GM12878 (cell line): ENCODE results near the gene RICTOR.

Experiments
- BMI1 ChIP-seq: fragments of 450-650 bp; IDR thresholded peaks from 2 replicates; pipeline ENCODE4 v1.6.1; 2016; ENCODE audit warnings: mild to moderate bottlenecking, moderate library complexity, borderline replicate concordance
- CREM ChIP-seq: IDR thresholded peaks from 2 replicates; pipeline ENCODE4 v1.6.1; 2014; ENCODE audit warnings: antibody characterized with exemption, low read depth
- EP300 ChIP-seq, 2 experiments: fragments of 150-350 bp in 1 of 2; IDR thresholded peaks; 2 replicates each; pipeline ENCODE4 v1.6.1; 2011 to 2012; ENCODE audit warnings: low read depth in 2 of 2, low read length in 2 of 2, borderline replicate concordance in 1 of 2, improper control_type of control experiment in 1 of 2, inconsistent platforms in 1 of 2; ENCODE audit not compliant: control insufficient read depth in 1 of 2
- EZH2 ChIP-seq: IDR thresholded peaks from 2 replicates; pipeline ENCODE4 v1.6.1; 2012; ENCODE audit warnings: low read depth, mild to moderate bottlenecking, control low read depth, inconsistent platforms, low read length, borderline replicate concordance; ENCODE audit not compliant: control insufficient read depth
- FOXM1 ChIP-seq: IDR thresholded peaks from 2 replicates; pipeline ENCODE4 v1.6.1; 2012; ENCODE audit warnings: low read depth, mild to moderate bottlenecking, inconsistent platforms, low read length, moderate library complexity
- HDAC2 ChIP-seq: fragments of 200-600 bp; sonication (generic); IDR thresholded peaks from 2 replicates; pipeline ENCODE4 v1.6.1; 2017
- JUND ChIP-seq: IDR thresholded peaks from 2 replicates; pipeline ENCODE4 v1.6.1; 2012; ENCODE audit warnings: low read depth, mild to moderate bottlenecking, low read length, improper control_type of control experiment, moderate library complexity
- POLR2A ChIP-seq: IDR thresholded peaks from 2 replicates; pipeline ENCODE4 v1.6.1; 2011; ENCODE audit warnings: low read depth, mild to moderate bottlenecking, low read length
- POLR2AphosphoS5 ChIP-seq: IDR thresholded peaks from 2 replicates; pipeline ENCODE4 v1.6.1; 2011; ENCODE audit warnings: mild to moderate bottlenecking, low read length, inconsistent platforms
- SP1 ChIP-seq: IDR thresholded peaks from one replicate; pipeline ENCODE4 v1.6.1; 2011; ENCODE audit warnings: low read depth, low read length
- ZBTB11 ChIP-seq: fragments of 450-650 bp; formaldehyde crosslinking; IDR thresholded peaks from 2 replicates; pipeline ENCODE4 v1.5.0; 2022; ENCODE audit warnings: mild to moderate bottlenecking, missing genetic modification characterization
- TF ChIP-seq, protein P1 (sequence below), 3 experiments: IDR thresholded peaks in 2 of 3; conservative IDR thresholded peaks in 1 of 3; 2 replicates each; pipeline ENCODE4 v1.5.1; 2011; ENCODE audit warnings: low read depth in 3 of 3, low read length in 3 of 3, mild to moderate bottlenecking in 3 of 3, control low read depth in 2 of 3, moderate library complexity in 2 of 3, inconsistent platforms in 1 of 3, mixed read lengths in 1 of 3; ENCODE audit not compliant: control insufficient read depth in 2 of 3, insufficient read depth in 1 of 3; ENCODE audit errors: extremely low read depth in 1 of 3
- TF ChIP-seq, protein P2 (sequence below): IDR thresholded peaks from 2 replicates; pipeline ENCODE4 v1.6.1; 2011; ENCODE audit warnings: borderline replicate concordance, low read depth, mild to moderate bottlenecking, moderate library complexity, low read length; ENCODE audit not compliant: insufficient read depth, poor library complexity, severe bottlenecking

- no peak for TF ChIP-seq HDAC2
- no peak for TF ChIP-seq EP300 (IDR thresholded peaks at IDR 0.05; ENCODE audit: borderline replicate concordance in 1 of 2, control insufficient read depth in 1 of 2, low read depth in 2 of 2, low read length in 2 of 2)
- TF ChIP-seq, protein P1, sequence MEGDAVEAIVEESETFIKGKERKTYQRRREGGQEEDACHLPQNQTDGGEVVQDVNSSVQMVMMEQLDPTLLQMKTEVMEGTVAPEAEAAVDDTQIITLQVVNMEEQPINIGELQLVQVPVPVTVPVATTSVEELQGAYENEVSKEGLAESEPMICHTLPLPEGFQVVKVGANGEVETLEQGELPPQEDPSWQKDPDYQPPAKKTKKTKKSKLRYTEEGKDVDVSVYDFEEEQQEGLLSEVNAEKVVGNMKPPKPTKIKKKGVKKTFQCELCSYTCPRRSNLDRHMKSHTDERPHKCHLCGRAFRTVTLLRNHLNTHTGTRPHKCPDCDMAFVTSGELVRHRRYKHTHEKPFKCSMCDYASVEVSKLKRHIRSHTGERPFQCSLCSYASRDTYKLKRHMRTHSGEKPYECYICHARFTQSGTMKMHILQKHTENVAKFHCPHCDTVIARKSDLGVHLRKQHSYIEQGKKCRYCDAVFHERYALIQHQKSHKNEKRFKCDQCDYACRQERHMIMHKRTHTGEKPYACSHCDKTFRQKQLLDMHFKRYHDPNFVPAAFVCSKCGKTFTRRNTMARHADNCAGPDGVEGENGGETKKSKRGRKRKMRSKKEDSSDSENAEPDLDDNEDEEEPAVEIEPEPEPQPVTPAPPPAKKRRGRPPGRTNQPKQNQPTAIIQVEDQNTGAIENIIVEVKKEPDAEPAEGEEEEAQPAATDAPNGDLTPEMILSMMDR (IDR thresholded peaks at IDR 0.05 in 2 of 3, conservative IDR thresholded peaks at IDR 0.05 in 1 of 3; ENCODE audit: control insufficient read depth in 2 of 3, extremely low read depth in 1 of 3, insufficient read depth in 1 of 3, low read depth in 3 of 3, low read length in 3 of 3), result no peak
- no peak for TF ChIP-seq POLR2AphosphoS5
- TF ChIP-seq CREM, result no peak
- TF ChIP-seq EZH2, result no peak
- TF ChIP-seq POLR2A, result no peak
- no peak for TF ChIP-seq SP1
- no peak for TF ChIP-seq FOXM1
- no peak for TF ChIP-seq JUND
- no peak for TF ChIP-seq BMI1
- TF ChIP-seq ZBTB11 (CRISPR knock-in tag), result no peak
- TF ChIP-seq, protein P2, sequence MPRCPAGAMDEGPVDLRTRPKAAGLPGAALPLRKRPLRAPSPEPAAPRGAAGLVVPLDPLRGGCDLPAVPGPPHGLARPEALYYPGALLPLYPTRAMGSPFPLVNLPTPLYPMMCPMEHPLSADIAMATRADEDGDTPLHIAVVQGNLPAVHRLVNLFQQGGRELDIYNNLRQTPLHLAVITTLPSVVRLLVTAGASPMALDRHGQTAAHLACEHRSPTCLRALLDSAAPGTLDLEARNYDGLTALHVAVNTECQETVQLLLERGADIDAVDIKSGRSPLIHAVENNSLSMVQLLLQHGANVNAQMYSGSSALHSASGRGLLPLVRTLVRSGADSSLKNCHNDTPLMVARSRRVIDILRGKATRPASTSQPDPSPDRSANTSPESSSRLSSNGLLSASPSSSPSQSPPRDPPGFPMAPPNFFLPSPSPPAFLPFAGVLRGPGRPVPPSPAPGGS, result no peak
Observed at GRCh38 chr5:39016587-39017275, 57.5 kb downstream of the RICTOR start.
